Lower lobe of right lung (tissue), 2 donors: ENCODE measurements around the gene SLC25A18. TPM values are rescaled to one million over a fixed set of nuclear protein-coding genes. Genes with fewer than 3 reads are reported as not detected.
A peak's percentile ranks its signal among the peaks of the same experiment; 100 is the strongest.

ENCODE experiments used
- ATAC-seq, 2 donors: fragments of 200-7000 bp; cut with Tn5 transposase; one replicate each; pipeline ENCODE4 v1.9.1; 2020 to 2022; ENCODE audit warnings: mild to moderate bottlenecking in 2 of 2, moderate library complexity in 2 of 2
- DNase-seq: peaks from one replicate; pipeline ENCODE4 v3.0.0-alpha.2; 2020
- H3K27ac ChIP-seq: fragments of 200-600 bp; one replicate; pipeline ENCODE4 v1.8.0; 2022
- H3K27me3 ChIP-seq: fragments of 200-600 bp; one replicate; pipeline ENCODE4 v1.8.0; 2022; ENCODE audit warnings: low read depth
- H3K36me3 ChIP-seq: fragments of 200-600 bp; one replicate; pipeline ENCODE4 v1.8.0; 2022; ENCODE audit warnings: mild to moderate bottlenecking
- H3K4me1 ChIP-seq: fragments of 200-600 bp; one replicate; pipeline ENCODE4 v1.8.0; 2022
- H3K4me3 ChIP-seq: fragments of 200-600 bp; one replicate; pipeline ENCODE4 v1.8.0; 2022; ENCODE audit warnings: mild to moderate bottlenecking
- H3K9me3 ChIP-seq: fragments of 200-600 bp; one replicate; pipeline ENCODE4 v1.8.0; 2022
- intact Hi-C: fragments of 100-400 bp; cut with DNase I; formaldehyde crosslinking; loops from one replicate; pipeline ENCODE4 v1.11.0; 2022
- total RNA-seq: library from RNA; stranded (reverse); fragmentation: NEBNext Ultra II Directional; extraction: Animal tissue kit (Norgen Biotek cat#: 25700); gene quantifications from one replicate; pipeline ENCODE4 v1.2.1, GENCODE V29; 2021
- TF ChIP-seq, protein P1 (sequence below): fragments of 200-600 bp; IDR thresholded peaks from one replicate; pipeline ENCODE4 v1.8.0; 2022; ENCODE audit warnings: antibody characterized with exemption, mild to moderate bottlenecking
- donor health status: DM: no; HTN: yes; CAD: no; lungs with severe emphysema.

SLC25A18 gene
- total RNA-seq, 1 donor from 2014 or later = 0.50 TPM

DNA sequence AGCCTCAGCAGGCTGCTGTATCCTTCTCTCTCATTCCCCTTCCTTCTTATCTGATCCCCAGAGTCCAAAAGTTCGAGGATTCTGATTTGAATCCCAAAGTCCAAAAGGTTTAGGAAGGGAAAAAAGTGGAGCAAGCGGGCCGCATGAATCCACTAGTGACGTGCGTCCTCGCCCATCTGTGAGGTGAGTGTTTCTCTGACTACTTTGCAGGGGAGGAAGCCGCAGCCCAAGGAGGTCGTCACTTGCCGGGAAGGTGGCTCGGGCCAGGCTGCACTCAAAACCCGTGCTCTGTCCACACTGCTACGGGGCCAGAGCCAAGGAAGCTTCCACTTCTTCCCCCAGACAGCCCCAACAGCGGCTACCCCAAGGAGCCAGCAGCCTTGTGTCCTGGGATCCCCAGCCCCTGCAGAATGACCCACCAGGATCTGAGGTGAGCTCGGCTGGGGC is 16.3 kb downstream of the SLC25A18 start:
- no peak for DNase-seq
- ATAC-seq = no peak
- H3K9me3 ChIP-seq = no peaks in the 10 kb centered on the region
- no peaks in the 10 kb centered on the region for H3K36me3 ChIP-seq
- no peak overlapping the region for H3K27ac ChIP-seq
- no peak overlapping the region for H3K4me3 ChIP-seq
- no peaks in the 10 kb centered on the region for H3K4me1 ChIP-seq
- intact Hi-C loops = no loop called here
- TF ChIP-seq, protein P1, sequence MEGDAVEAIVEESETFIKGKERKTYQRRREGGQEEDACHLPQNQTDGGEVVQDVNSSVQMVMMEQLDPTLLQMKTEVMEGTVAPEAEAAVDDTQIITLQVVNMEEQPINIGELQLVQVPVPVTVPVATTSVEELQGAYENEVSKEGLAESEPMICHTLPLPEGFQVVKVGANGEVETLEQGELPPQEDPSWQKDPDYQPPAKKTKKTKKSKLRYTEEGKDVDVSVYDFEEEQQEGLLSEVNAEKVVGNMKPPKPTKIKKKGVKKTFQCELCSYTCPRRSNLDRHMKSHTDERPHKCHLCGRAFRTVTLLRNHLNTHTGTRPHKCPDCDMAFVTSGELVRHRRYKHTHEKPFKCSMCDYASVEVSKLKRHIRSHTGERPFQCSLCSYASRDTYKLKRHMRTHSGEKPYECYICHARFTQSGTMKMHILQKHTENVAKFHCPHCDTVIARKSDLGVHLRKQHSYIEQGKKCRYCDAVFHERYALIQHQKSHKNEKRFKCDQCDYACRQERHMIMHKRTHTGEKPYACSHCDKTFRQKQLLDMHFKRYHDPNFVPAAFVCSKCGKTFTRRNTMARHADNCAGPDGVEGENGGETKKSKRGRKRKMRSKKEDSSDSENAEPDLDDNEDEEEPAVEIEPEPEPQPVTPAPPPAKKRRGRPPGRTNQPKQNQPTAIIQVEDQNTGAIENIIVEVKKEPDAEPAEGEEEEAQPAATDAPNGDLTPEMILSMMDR = no peak
- H3K27me3 ChIP-seq = no peaks in the 10 kb centered on the region

DNA sequence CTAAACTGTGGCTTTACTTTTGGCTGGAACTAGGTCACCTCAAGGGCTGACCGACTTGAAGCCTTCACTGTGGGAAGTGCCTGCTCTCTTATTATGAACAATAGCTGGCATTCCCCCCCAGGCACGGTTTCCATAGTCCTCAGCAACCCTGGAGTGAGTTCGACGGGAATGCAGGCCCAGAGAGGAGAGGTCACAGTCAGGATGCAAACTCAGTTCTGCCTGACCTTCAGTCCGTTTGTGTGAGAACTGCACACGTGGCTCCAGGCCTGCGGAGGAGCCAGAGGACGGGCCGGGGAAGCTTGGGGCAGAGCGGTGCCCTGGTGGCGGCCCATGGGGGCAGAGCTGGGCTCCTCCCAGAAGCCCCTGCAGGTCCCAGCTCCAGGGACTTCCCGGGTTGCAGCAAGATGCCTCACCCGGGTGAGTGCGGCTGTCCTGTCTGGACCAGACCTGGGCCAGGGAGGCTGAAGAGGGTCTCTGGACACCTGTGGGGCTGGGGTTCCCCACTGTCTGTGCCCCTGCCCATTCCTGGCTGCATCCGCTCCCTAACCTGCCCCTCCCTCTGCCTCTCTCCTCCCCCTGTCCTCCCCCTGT is 17.2 kb downstream of the SLC25A18 start:
- TF ChIP-seq, protein P1 = no peak
- intact Hi-C loops = no loop called here
- no peaks in the 10 kb centered on the region for H3K27me3 ChIP-seq
- no peak overlapping the region for H3K4me3 ChIP-seq
- peak; percentile 31 to 43 for ATAC-seq
- DNase-seq = no peak
- no peaks in the 10 kb centered on the region for H3K4me1 ChIP-seq
- no peaks in the 10 kb centered on the region for H3K9me3 ChIP-seq
- no peaks in the 10 kb centered on the region for H3K36me3 ChIP-seq
- H3K27ac ChIP-seq = no peak overlapping the region

DNA sequence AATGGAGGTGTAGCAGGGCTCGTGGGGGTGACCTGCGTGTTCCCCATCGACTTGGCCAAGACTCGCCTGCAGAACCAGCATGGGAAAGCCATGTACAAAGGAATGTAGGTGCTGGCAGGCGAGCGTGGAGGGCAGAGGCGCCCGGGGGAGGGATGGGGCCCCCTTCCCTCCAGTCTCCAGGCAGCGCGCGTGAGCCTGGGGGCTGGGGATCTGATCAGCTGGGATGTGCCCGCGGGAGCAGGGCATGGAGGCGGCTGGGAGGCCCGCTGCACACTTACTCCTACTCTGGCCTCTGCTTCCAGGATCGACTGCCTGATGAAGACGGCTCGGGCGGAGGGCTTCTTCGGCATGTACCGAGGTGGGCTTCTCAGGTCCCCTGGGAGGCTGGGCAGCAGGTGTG is 17.8 kb downstream of the SLC25A18 start:
- H3K36me3 ChIP-seq = no peaks in the 10 kb centered on the region
- TF ChIP-seq, protein P1 = no peak
- no peaks in the 10 kb centered on the region for H3K9me3 ChIP-seq
- DNase-seq (no peak), ATAC-seq (no peak)
- H3K4me3 ChIP-seq = no peak overlapping the region
- no peaks in the 10 kb centered on the region for H3K4me1 ChIP-seq
- intact Hi-C loops = no loop called here
- H3K27ac ChIP-seq = no peak overlapping the region
- no peaks in the 10 kb centered on the region for H3K27me3 ChIP-seq

DNA sequence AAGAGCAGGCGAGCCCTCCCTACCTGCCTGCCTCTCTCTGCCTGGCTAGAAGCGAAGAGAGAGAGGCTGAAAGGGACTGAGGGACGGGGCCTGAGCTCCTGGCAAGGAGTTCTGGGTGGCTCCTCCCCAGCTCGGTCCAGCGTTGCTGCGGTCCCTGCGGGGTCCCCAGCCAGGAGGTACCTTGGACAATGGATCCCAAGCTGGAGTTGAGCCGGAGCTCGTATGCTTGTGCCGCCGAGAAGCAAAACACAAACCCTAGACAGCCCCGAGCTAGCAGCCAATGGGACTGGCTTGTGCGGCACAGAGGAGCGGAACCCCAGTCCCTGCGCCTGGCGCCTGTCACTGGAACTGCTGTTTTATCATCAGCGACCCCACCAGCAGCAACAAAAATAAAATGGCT is 18.3 kb downstream of the SLC25A18 start:
- Histone ChIP-seq H3K4me1 (no peaks in the 10 kb centered on the region), H3K27ac (no peak overlapping the region), H3K4me3 (no peak overlapping the region), H3K36me3 (no peaks in the 10 kb centered on the region), H3K9me3 (no peaks in the 10 kb centered on the region), H3K27me3 (no peaks in the 10 kb centered on the region)
- ATAC-seq (no peak), DNase-seq (no peak)
- TF ChIP-seq, protein P1 = no peak
- intact Hi-C loops = no loop called here

DNA sequence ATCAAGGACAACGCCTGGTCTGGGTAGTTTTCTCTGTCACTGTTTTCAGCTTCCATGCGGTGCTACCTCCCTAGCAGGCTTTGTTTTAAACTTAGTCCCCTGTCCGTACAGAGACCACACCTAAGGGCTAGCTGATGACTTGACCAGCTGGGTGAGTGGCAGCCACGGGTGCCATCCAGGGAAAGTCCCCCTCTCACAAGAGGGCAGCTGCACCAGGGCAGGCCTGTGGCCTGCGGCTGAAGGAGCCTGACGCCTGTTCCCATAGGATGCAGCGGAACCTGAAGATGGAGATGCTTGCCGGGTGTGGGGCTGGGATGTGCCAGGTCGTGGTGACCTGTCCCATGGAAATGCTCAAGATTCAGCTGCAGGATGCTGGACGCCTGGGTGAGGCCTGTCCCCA is 19.9 kb downstream of the SLC25A18 start:
- ATAC-seq (no peak), DNase-seq (no peak)
- H3K4me3 ChIP-seq = no peak overlapping the region
- intact Hi-C loops = no loop called here
- no peaks in the 10 kb centered on the region for H3K9me3 ChIP-seq
- no peak overlapping the region for H3K27ac ChIP-seq
- TF ChIP-seq, protein P1 = no peak
- H3K27me3 ChIP-seq = no peaks in the 10 kb centered on the region
- no peaks in the 10 kb centered on the region for H3K36me3 ChIP-seq
- H3K4me1 ChIP-seq = no peaks in the 10 kb centered on the region
